ENCODE data around the gene PEAK3. TPM values are rescaled to one million over a fixed set of nuclear protein-coding genes. Genes with fewer than 3 reads are reported as not detected.

The PEAK3 gene
- total and polyA plus RNA-seq, 9 of the 15 experiments (the other 6 are each of a cell fraction or from before 2014, with no cell fraction given): 0.07 to 0.40 TPM; not detected in 7

GRCh38 chr19:2282062-2282861, at the start of gene PEAK3 (continued):
- peak in 2 of 3 experiments; percentile 39 to 40; a peak in 1 of 6 replicates for TF ChIP-seq ZBTB11 (CRISPR knock-in tag; IDR thresholded peaks at IDR 0.05)
- TF ChIP-seq ZBTB33 (CRISPR knock-in tag; IDR thresholded peaks at IDR 0.05): peak; percentile 46; the same call in 1 of the 2 replicates
- no peak for TF ChIP-seq FOXK1 (CRISPR knock-in tag; IDR thresholded peaks at IDR 0.05; ENCODE audit: borderline replicate concordance)
- TF ChIP-seq ARNT (IDR thresholded peaks at IDR 0.05): no peak
- TF ChIP-seq RREB1 (CRISPR knock-in tag; IDR thresholded peaks at IDR 0.05): no peak
- no peak for TF ChIP-seq SIN3A (IDR thresholded peaks at IDR 0.05; ENCODE audit: borderline replicate concordance in 2 of 2, control insufficient read depth in 1 of 2, low read depth in 2 of 2, low read length in 2 of 2)
- no peak for TF ChIP-seq GTF2E2 (tag; IDR thresholded peaks at IDR 0.05)
- no peak for TF ChIP-seq ZNF780A (CRISPR knock-in tag; IDR thresholded peaks at IDR 0.05)
- TF ChIP-seq ARID2 (IDR thresholded peaks at IDR 0.05): no peak
- no peak for TF ChIP-seq ZNF707 (CRISPR knock-in tag; conservative IDR thresholded peaks at IDR 0.05)
- no peak for TF ChIP-seq ELF1 (tag; IDR thresholded peaks at IDR 0.05)
- TF ChIP-seq NFE2L1 (tag; IDR thresholded peaks at IDR 0.05; ENCODE audit: borderline replicate concordance, low read depth): no peak
- TF ChIP-seq ZBTB7A (IDR thresholded peaks at IDR 0.05; ENCODE audit: borderline replicate concordance, control insufficient read depth, low read depth, low read length): peak; percentile 90
- TF ChIP-seq HMGN3 (IDR thresholded peaks at IDR 0.05; ENCODE audit: borderline replicate concordance, extremely low read depth, insufficient read length, low read depth, low read length): peak; percentile 23
